A549 (cell line): ENCODE data around the gene KDM4B.

Experiments used
- CHD2 ChIP-seq: fragments of 150-350 bp; IDR thresholded peaks from 2 replicates; pipeline ENCODE4 v1.6.1; 2014; ENCODE audit warnings: low read length; ENCODE audit not compliant: partially characterized antibody
- ESRRA ChIP-seq: fragments of 150-350 bp; IDR thresholded peaks from 2 replicates; pipeline ENCODE4 v1.6.1; 2014; ENCODE audit warnings: mild to moderate bottlenecking, low read length, borderline replicate concordance
- FOSL2 ChIP-seq, 2 experiments: fragments of 450-650 bp in 1 of 2; fragments of >200 bp in 1 of 2; sonication (Bioruptor Twin) in 1 of 2; formaldehyde crosslinking; IDR thresholded peaks; 2 replicates each; pipeline versions ENCODE4 v1.5.0 to v1.6.1; 2016 to 2020; ENCODE audit warnings: mild to moderate bottlenecking in 1 of 2, moderate library complexity in 1 of 2
- HDAC2 ChIP-seq: fragments of 200-600 bp; sonication (generic); IDR thresholded peaks from 2 replicates; pipeline ENCODE4 v1.6.1; 2016
- NR3C1 ChIP-seq: fragments of >200 bp; sonication (Bioruptor Twin); formaldehyde crosslinking; IDR thresholded peaks from 3 replicates; pipeline ENCODE4 v1.6.1; 2017
- POLR2A ChIP-seq: IDR thresholded peaks from 2 replicates; pipeline ENCODE4 v1.6.1; 2012; ENCODE audit warnings: mild to moderate bottlenecking, low read length
- TF ChIP-seq, protein P1 (sequence below): fragments of 450-650 bp; IDR thresholded peaks from 2 replicates; pipeline ENCODE4 v1.6.1; 2014; ENCODE audit warnings: antibody characterized with exemption
- TF ChIP-seq, protein P2 (sequence below): fragments of >200 bp; sonication (Bioruptor Twin); formaldehyde crosslinking; IDR thresholded peaks from 3 replicates; pipeline ENCODE4 v1.5.1; 2016

DNA sequence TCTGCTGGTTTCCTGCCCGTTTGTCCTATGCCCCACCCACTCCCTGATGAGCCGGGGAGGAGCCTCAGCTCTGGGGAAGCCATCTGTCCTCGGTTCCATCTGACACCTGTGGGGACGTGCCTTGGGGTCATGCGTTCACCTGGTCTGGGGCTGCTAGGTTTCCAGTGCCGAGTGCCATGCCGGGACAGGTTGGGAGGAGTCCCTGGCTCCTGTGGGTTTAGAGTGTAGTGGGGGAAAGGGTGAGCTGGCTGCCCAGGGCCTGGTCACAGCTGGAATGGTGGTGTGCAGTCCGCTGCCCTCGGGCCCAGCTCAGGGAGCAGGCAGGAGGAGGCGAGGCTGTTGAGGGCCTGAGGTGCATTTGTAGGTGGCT is 2.5 kb downstream of the KDM4B start:
- TF ChIP-seq ESRRA (no peak), POLR2A (no peak), FOSL2 (IDR thresholded peaks at IDR 0.05) (no peak), FOSL2 (CRISPR knock-in tag; IDR thresholded peaks at IDR 0.05) (no peak), NR3C1 (no peak), HDAC2 (no peak), CHD2 (no peak)
- TF ChIP-seq, protein P1, sequence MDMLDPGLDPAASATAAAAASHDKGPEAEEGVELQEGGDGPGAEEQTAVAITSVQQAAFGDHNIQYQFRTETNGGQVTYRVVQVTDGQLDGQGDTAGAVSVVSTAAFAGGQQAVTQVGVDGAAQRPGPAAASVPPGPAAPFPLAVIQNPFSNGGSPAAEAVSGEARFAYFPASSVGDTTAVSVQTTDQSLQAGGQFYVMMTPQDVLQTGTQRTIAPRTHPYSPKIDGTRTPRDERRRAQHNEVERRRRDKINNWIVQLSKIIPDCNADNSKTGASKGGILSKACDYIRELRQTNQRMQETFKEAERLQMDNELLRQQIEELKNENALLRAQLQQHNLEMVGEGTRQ = no peak
- TF ChIP-seq, protein P2, sequence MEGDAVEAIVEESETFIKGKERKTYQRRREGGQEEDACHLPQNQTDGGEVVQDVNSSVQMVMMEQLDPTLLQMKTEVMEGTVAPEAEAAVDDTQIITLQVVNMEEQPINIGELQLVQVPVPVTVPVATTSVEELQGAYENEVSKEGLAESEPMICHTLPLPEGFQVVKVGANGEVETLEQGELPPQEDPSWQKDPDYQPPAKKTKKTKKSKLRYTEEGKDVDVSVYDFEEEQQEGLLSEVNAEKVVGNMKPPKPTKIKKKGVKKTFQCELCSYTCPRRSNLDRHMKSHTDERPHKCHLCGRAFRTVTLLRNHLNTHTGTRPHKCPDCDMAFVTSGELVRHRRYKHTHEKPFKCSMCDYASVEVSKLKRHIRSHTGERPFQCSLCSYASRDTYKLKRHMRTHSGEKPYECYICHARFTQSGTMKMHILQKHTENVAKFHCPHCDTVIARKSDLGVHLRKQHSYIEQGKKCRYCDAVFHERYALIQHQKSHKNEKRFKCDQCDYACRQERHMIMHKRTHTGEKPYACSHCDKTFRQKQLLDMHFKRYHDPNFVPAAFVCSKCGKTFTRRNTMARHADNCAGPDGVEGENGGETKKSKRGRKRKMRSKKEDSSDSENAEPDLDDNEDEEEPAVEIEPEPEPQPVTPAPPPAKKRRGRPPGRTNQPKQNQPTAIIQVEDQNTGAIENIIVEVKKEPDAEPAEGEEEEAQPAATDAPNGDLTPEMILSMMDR = no peak
